ENCODE data around the gene FUZ. TPM values are rescaled to one million over a fixed set of nuclear protein-coding genes. Genes with fewer than 3 reads are reported as not detected.
A peak's percentile ranks its signal among the peaks of the same experiment; 100 is the strongest.

FUZ gene
- total and polyA plus RNA-seq, 4 donors, result 18.4 to 36.8 (median 30.2) TPM

DNA sequence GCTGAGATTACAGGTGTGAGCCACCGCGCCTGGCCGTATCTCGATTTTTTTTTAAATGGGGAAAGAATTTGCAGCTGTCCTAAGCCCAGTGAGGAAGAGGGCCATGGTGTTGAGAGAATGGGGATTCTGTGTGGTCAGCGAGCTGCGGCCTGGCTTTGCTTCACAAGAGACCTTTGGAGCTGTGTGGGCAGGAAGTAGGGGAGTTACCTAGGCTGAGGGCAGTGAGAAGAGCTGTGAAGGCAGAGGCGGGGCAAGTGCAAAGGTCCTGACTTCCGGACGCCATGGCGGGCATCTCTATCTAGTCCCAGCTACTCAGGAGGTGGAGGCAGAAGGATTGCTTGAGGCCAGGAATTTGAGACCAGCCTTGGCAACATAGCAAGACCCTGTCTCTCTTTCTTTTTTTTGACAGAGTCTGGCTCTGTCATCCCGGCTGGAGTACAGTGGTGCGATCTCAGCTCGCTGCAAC is 41.4 kb downstream of the FUZ start:
- H3K4me1 ChIP-seq (ENCODE audit: control insufficient read depth in 5 of 5, insufficient read depth in 5 of 5, low read length in 5 of 5), result peaks cover 0 to 15% (median 5%) of the 10 kb centered on the region in 5 donors
- WGBS, 2 donors, result 87 to 92% methylated on average over 13 of the region's 13 CpGs
- H3K27me3 ChIP-seq (ENCODE audit: control insufficient read depth in 3 of 3, insufficient read depth in 3 of 3, low read length in 2 of 3), result no peaks in the 10 kb centered on the region
- H3K9ac ChIP-seq (ENCODE audit: insufficient read depth in 1 of 2, low read length in 2 of 2), result no peak overlapping the region
- H3K27ac ChIP-seq (ENCODE audit: low read depth in 1 of 2, low read length in 1 of 2), result no peak overlapping the region
- H3K36me3 ChIP-seq (ENCODE audit: control insufficient read depth in 4 of 4, insufficient read depth in 4 of 4, low read length in 4 of 4), result peaks cover 0 to 7% (median 6%) of the 10 kb centered on the region in 4 donors
- DNase-seq (no peak), ATAC-seq (ENCODE audit: insufficient read depth, low FRiP score) (no peak)
- H3K4me3 ChIP-seq, result no peak overlapping the region
- TF ChIP-seq, protein P1, sequence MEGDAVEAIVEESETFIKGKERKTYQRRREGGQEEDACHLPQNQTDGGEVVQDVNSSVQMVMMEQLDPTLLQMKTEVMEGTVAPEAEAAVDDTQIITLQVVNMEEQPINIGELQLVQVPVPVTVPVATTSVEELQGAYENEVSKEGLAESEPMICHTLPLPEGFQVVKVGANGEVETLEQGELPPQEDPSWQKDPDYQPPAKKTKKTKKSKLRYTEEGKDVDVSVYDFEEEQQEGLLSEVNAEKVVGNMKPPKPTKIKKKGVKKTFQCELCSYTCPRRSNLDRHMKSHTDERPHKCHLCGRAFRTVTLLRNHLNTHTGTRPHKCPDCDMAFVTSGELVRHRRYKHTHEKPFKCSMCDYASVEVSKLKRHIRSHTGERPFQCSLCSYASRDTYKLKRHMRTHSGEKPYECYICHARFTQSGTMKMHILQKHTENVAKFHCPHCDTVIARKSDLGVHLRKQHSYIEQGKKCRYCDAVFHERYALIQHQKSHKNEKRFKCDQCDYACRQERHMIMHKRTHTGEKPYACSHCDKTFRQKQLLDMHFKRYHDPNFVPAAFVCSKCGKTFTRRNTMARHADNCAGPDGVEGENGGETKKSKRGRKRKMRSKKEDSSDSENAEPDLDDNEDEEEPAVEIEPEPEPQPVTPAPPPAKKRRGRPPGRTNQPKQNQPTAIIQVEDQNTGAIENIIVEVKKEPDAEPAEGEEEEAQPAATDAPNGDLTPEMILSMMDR (IDR thresholded peaks at IDR 0.05; ENCODE audit: control extremely low read depth, extremely low read depth), result no peak
- H3K9me3 ChIP-seq (ENCODE audit: control insufficient read depth in 4 of 4, insufficient read depth in 3 of 4, low read length in 3 of 4), result no peaks in the 10 kb centered on the region

DNA sequence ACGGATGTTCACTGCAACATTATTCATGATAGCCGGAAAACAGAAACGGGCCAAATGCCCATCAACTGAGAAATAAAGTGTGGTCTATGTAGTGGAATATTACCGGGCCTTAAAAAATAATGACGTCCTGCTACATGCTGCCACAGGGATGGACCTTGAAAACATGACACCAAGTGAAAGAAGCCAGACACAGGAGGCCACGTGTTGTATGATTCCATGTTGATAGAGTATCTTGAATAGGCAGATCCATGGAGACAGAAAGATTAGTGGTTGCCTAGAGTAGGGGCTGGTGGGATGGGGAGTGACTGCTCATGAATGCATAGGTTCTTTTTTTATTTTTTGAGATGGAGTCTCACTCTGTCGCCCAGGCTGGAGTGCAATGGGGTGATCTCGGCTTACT is 42.6 kb downstream of the FUZ start:
- 93 to 97% methylated on average over 8 of the region's 8 CpGs for WGBS, 2 donors
- H3K4me3 ChIP-seq, result no peak overlapping the region

DNA sequence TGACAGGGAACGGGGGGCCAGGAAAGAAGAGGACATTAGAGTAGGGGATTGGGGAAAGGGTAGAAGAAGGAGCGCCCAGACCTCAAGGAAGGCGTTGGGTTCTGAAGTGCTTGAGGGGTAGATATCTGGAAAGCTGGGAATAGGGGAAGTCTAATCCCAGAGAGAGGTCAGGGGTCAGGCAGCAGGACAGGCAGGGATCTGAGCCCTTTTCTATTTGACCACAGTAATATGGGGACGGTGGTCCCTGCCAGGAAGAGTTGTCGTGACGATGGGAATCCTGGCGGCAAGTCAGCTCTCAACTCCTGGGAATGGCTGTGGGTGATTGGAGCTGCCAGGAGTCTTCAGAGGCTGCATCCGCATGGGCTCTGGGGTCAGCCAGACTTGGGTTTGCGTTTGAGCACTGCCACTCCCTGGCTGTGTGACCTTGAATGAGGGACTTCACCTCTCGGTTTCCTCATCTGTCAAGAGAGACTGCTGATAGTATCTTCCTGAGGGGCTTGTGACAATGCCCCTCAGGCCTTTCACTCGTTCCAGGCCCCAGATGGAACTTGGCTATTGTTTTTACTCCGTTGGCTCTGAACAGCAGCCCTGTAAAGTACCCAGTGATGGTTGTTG is 45.0 kb downstream of the FUZ start:
- Histone ChIP-seq H3K4me1 (ENCODE audit: control insufficient read depth in 5 of 5, insufficient read depth in 5 of 5, low read length in 5 of 5) (peaks cover 0 to 22% (median 5%) of the 10 kb centered on the region in 5 donors), H3K9me3 (ENCODE audit: control insufficient read depth in 4 of 4, insufficient read depth in 3 of 4, low read length in 3 of 4) (no peaks in the 10 kb centered on the region), H3K27me3 (ENCODE audit: control insufficient read depth in 3 of 3, insufficient read depth in 3 of 3, low read length in 2 of 3) (no peaks in the 10 kb centered on the region), H3K4me3 (peak overlapping the region; percentile 82), H3K27ac (ENCODE audit: low read depth in 1 of 2, low read length in 1 of 2) (no peak overlapping the region), H3K9ac (ENCODE audit: insufficient read depth in 1 of 2, low read length in 2 of 2) (peak overlapping the region; percentile 86 to 91), H3K36me3 (ENCODE audit: control insufficient read depth in 4 of 4, insufficient read depth in 4 of 4, low read length in 4 of 4) (peaks cover 0 to 2% (median under 1%) of the 10 kb centered on the region in 4 donors)
- 71 to 79% methylated on average over 12 of the region's 12 CpGs for WGBS, 2 donors
- no peak for ATAC-seq (ENCODE audit: insufficient read depth, low FRiP score)
- DNase-seq, result peak in 2 of 3 donors; percentile 33 to 40
- TF ChIP-seq, protein P1 (IDR thresholded peaks at IDR 0.05; ENCODE audit: control extremely low read depth, extremely low read depth), result no peak

More for the DNA sequence above, 42.6 kb downstream of the FUZ start:
- DNase-seq, result no peak
- Histone ChIP-seq H3K27me3 (ENCODE audit: control insufficient read depth in 3 of 3, insufficient read depth in 3 of 3, low read length in 2 of 3) (no peaks in the 10 kb centered on the region), H3K4me1 (ENCODE audit: control insufficient read depth in 5 of 5, insufficient read depth in 5 of 5, low read length in 5 of 5) (peaks cover 0 to 20% (median 5%) of the 10 kb centered on the region in 5 donors), H3K9ac (ENCODE audit: insufficient read depth in 1 of 2, low read length in 2 of 2) (no peak overlapping the region), H3K27ac (ENCODE audit: low read depth in 1 of 2, low read length in 1 of 2) (no peak overlapping the region), H3K9me3 (ENCODE audit: control insufficient read depth in 4 of 4, insufficient read depth in 3 of 4, low read length in 3 of 4) (no peaks in the 10 kb centered on the region), H3K36me3 (ENCODE audit: control insufficient read depth in 4 of 4, insufficient read depth in 4 of 4, low read length in 4 of 4) (peaks cover 0 to 6% (median 2%) of the 10 kb centered on the region in 4 donors)
- ATAC-seq (ENCODE audit: insufficient read depth, low FRiP score), result no peak
- TF ChIP-seq, protein P1 (IDR thresholded peaks at IDR 0.05; ENCODE audit: control extremely low read depth, extremely low read depth), result no peak
